HPDE6-E6E7 (cell line): Measurements from ENCODE around the gene RPL9.
"Not testable (repeated sequence)": the region's sequence is repeated elsewhere in the genome, so short reads cannot be mapped to it uniquely, and the experiment has no call there.

ENCODE experiments used
- DNase-seq: peaks from one replicate; pipeline ENCODE4 v3.0.0; 2011; ENCODE audit warnings: missing footprints; ENCODE audit errors: extremely low spot score

RPL9 gene

GRCh38 chr4:39425297-39425696 lies 33.4 kb downstream of the RPL9 start:
- not testable (repeated sequence) for DNase-seq

DNA sequence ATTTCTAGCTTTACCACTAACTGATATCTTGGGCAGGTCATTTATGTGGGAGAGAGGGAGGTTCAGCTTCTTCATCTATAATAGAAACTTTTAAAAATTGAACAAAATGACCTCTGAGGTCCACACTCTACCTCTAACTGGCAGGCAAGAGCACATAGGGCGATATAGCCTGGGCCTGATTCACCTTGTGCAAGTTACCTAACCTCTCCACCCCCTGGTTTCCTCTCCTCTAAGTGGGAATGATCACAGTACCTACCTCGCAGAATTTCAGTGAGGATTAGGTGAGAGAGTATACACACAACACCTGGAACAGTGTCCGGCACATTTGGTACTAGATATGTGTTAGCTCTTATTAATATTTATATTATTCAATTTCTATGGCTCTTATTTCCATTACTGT lies 36.5 kb downstream of the RPL9 start:
- no peak for DNase-seq

- DNase-seq: no peak
Measured at GRCh38 chr4:39415678-39416283, 42.9 kb downstream of the RPL9 start.

DNA sequence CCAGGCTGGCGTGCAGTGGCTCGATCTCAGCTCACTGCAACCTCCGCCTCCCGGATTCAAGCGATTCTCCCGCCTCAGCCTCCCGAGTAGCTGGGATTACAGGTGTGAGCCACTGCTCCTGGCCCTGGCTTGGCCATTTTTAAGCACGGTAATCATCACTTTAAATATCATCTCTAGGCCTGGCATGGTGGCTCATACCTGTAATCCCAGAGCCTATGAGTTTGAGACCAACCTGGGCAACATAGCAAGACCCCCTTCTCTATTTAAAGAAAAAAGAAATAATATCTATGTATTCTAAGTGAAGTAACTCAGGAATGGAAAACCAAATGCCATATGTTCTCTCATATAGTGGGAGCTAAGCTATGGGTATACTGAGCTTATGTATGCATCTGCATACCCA lies 47.2 kb downstream of the RPL9 start:
- not testable (repeated sequence) for DNase-seq

DNA sequence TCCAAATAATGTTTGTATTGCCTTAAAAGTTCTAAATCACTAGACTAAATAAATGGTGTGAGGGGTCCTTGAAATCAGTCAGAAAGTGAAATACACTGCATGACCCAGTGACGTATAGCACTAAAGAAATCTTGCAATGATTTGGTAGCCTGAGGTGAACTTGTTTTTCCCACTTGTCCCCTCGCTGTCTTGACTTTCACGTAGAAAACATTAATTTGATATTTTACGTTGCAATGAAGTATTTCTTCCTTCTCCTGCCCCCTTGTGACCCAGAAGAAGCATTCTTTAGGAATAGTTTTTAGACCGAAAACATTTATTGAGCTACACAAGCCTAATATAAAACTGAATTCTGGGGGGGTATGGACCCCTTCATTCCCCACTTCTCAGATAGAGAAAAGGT lies 48.3 kb downstream of the RPL9 start:
- no peak for DNase-seq

DNA sequence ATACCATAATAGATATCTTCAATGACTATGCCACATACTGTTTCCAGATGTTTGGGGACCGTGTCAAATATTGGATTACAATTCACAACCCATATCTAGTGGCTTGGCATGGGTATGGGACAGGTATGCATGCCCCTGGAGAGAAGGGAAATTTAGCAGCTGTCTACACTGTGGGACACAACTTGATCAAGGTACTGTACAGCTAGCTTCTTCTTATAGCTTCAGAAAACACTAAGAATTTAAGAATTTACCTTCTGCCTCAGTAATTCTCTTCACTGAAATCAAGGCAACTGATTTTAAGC lies 51.2 kb downstream of the RPL9 start:
- no peak for DNase-seq

- no peak for DNase-seq
Measured at GRCh38 chr4:39406763-39407583, 51.7 kb downstream of the RPL9 start, which contains the start of gene KLB. Gene KLB, plus strand, starts transcription at chr4:39406930. Its CDS starts 20 bp downstream, at chr4:39406950.
